SHP77 treated with DMSO at 0.1 percent for 48 hours (cell line): Measurements from ENCODE around the gene NTSR2.

Experiments
- DNase-seq: peaks from one replicate; lab custom pipeline; 2025; lab: John Stamatoyannopoulos, UW

Gene NTSR2

GRCh38 chr2:11657646-11658045, 12.3 kb downstream of the NTSR2 start:
- no peak for DNase-seq

GRCh38 chr2:11657195-11657594, 12.8 kb downstream of the NTSR2 start:
- no peak for DNase-seq

- no peak for DNase-seq
These were observed 13.3 kb downstream of the NTSR2 start for GRCh38 chr2:11656671-11657101.

- DNase-seq, result no peak
These were observed 13.7 kb downstream of the NTSR2 start for GRCh38 chr2:11656252-11656651.

- no peak for DNase-seq
These were observed 14.5 kb downstream of the NTSR2 start for GRCh38 chr2:11655495-11655894.

GRCh38 chr2:11652553-11652952, 17.4 kb downstream of the NTSR2 start:
- no peak for DNase-seq

- DNase-seq, result no peak
These were observed 18.0 kb downstream of the NTSR2 start for GRCh38 chr2:11651856-11652548.

GRCh38 chr2:11649093-11649492, 20.9 kb downstream of the NTSR2 start:
- DNase-seq, result no peak

GRCh38 chr2:11647834-11648600, 22.0 kb downstream of the NTSR2 start:
- DNase-seq, result no peak

GRCh38 chr2:11646530-11646929, 23.5 kb downstream of the NTSR2 start:
- no peak for DNase-seq

- DNase-seq, result no peak
These were observed 25.7 kb downstream of the NTSR2 start for GRCh38 chr2:11644293-11644692.

- DNase-seq, result no peak
These were observed 27.0 kb downstream of the NTSR2 start for GRCh38 chr2:11642972-11643371.

GRCh38 chr2:11640132-11640531, 29.9 kb downstream of the NTSR2 start:
- no peak for DNase-seq

GRCh38 chr2:11639503-11639902, 30.5 kb downstream of the NTSR2 start:
- DNase-seq, result no peak

- no peak for DNase-seq
These were observed 32.4 kb downstream of the NTSR2 start for GRCh38 chr2:11637546-11637945.

GRCh38 chr2:11636593-11637295, 33.3 kb downstream of the NTSR2 start:
- no peak for DNase-seq

GRCh38 chr2:11635141-11635540, 34.9 kb downstream of the NTSR2 start:
- DNase-seq, result no peak

- DNase-seq, result no peak
These were observed 35.4 kb downstream of the NTSR2 start for GRCh38 chr2:11634584-11634983.

GRCh38 chr2:11633923-11634478, 36.0 kb downstream of the NTSR2 start:
- DNase-seq, result no peak

- DNase-seq, result no peak
These were observed 38.5 kb downstream of the NTSR2 start for GRCh38 chr2:11631462-11631861.

GRCh38 chr2:11630855-11631254, 39.1 kb downstream of the NTSR2 start:
- no peak for DNase-seq

- DNase-seq, result no peak
These were observed 40.1 kb downstream of the NTSR2 start for GRCh38 chr2:11629851-11630250.

GRCh38 chr2:11629215-11629614, 40.8 kb downstream of the NTSR2 start:
- no peak for DNase-seq
